Gastroesophageal sphincter (tissue), 4 donors: ENCODE measurements around the gene MEGF6. TPM values are rescaled to one million over a fixed set of nuclear protein-coding genes. Genes with fewer than 3 reads are reported as not detected.
"Not testable (repeated sequence)": the region's sequence is repeated elsewhere in the genome, so short reads cannot be mapped to it uniquely, and the experiment has no call there.

Experiments used
- ATAC-seq: fragments of 150-250 bp; one replicate; pipeline ENCODE4 v1.9.1; 2016; ENCODE audit warnings: mild to moderate bottlenecking, moderate library complexity
- H3K27ac ChIP-seq, 4 donors: fragments of 200-600 bp; sonication (generic) in 3 of 4; 1 replicate in 3 of 4; 2 replicates in 1 of 4; pipeline ENCODE4 v1.5.1; 2016 to 2019
- H3K27me3 ChIP-seq: fragments of 200-600 bp; sonication (generic); one replicate; pipeline ENCODE4 v1.5.1; 2019
- H3K36me3 ChIP-seq, 2 donors: fragments of 200-600 bp; sonication (generic); one replicate each; pipeline ENCODE4 v1.5.1; 2019; ENCODE audit warnings: control low read depth in 1 of 2
- H3K4me1 ChIP-seq, 3 donors: fragments of 200-600 bp; sonication (generic); 1 replicate in 2 of 3; 2 replicates in 1 of 3; pipeline ENCODE4 v1.5.1; 2016 to 2019; ENCODE audit warnings: control low read depth in 2 of 3
- H3K4me3 ChIP-seq, 2 donors: fragments of 200-600 bp; sonication (generic); one replicate each; pipeline ENCODE4 v1.5.1; 2019; ENCODE audit warnings: mild to moderate bottlenecking in 1 of 2, moderate library complexity in 1 of 2
- H3K9me3 ChIP-seq, 3 donors: fragments of 200-600 bp; sonication (generic); one replicate each; pipeline ENCODE4 v1.5.1; 2017 to 2019; ENCODE audit warnings: control low read depth in 2 of 3
- CTCF ChIP-seq, 4 experiments: fragments of 200-600 bp in 2 of 4; fragments of 450-650 bp in 2 of 4; sonication (generic) in 1 of 4; IDR thresholded peaks; one replicate each; pipeline ENCODE4 v1.5.1; 2017 to 2019; ENCODE audit warnings: antibody characterized with exemption in 4 of 4, mild to moderate bottlenecking in 2 of 4, moderate library complexity in 2 of 4
- EP300 ChIP-seq: sonication (generic); formaldehyde crosslinking; IDR thresholded peaks from one replicate; pipeline ENCODE4 v1.6.1; 2017; ENCODE audit warnings: antibody characterized with exemption, mild to moderate bottlenecking
- POLR2A ChIP-seq, 2 donors: fragments of 450-650 bp; IDR thresholded peaks; one replicate each; pipeline ENCODE4 v1.6.1; 2017; ENCODE audit warnings: antibody characterized with exemption in 2 of 2, mild to moderate bottlenecking in 2 of 2, moderate library complexity in 1 of 2
- POLR2AphosphoS5 ChIP-seq: sonication (generic); formaldehyde crosslinking; IDR thresholded peaks from one replicate; pipeline ENCODE4 v1.6.1; 2017; ENCODE audit warnings: antibody characterized with exemption
- WGBS, 2 donors: methylation state at CpG; one replicate each; pipeline ENCODE4 v1.1.5; 2018; ENCODE audit warnings: low coverage in 1 of 2; 5-methylcytosine and 5-hydroxymethylcytosine counted together
- total RNA-seq, 4 donors: library from RNA; depleted of rRNA; stranded (reverse); fragments of >200 nt; gene quantifications; one replicate each; pipeline ENCODE4 v1.1.0, GENCODE V29; 2016

Gene MEGF6
- total RNA-seq, 4 donors from 2014 or later, result 4.7 to 15.5 (median 10.8) TPM

- no peak overlapping the region for H3K27ac ChIP-seq
- H3K4me1 ChIP-seq, result peaks cover 0 to 7% (median 0%) of the 10 kb centered on the region in 3 donors
- H3K4me3 ChIP-seq, result no peak overlapping the region
- no peak for ATAC-seq
- H3K27me3 ChIP-seq, result peaks cover 38% of the 10 kb centered on the region
- no peaks in the 10 kb centered on the region for H3K36me3 ChIP-seq
- H3K9me3 ChIP-seq, result no peaks in the 10 kb centered on the region
- TF ChIP-seq EP300 (no peak), CTCF (IDR thresholded peaks at IDR 0.05) (no peak), POLR2AphosphoS5 (no peak), POLR2A (IDR thresholded peaks at IDR 0.05) (no peak)
- WGBS, 2 donors, result 100% methylated on average over 1 of the region's 27 CpGs; no CpG with 5 or more reads in 1 of the 2 donors
Measured at GRCh38 chr1:3577711-3578432, 33.4 kb downstream of the MEGF6 start.

- Histone ChIP-seq H3K9me3 (no peaks in the 10 kb centered on the region), H3K4me1 (peaks cover 0 to 12% (median 0%) of the 10 kb centered on the region in 3 donors), H3K27ac (no peak overlapping the region), H3K4me3 (no peak overlapping the region), H3K36me3 (no peaks in the 10 kb centered on the region), H3K27me3 (peaks cover 37% of the 10 kb centered on the region)
- 40% methylated on average over 1 of the region's 7 CpGs; no CpG with 5 or more reads in 1 of the 2 donors for WGBS, 2 donors
- TF ChIP-seq EP300 (no peak), POLR2AphosphoS5 (no peak), CTCF (IDR thresholded peaks at IDR 0.05) (no peak), POLR2A (IDR thresholded peaks at IDR 0.05) (no peak)
- no peak for ATAC-seq
Measured at GRCh38 chr1:3577300-3577699, 34.0 kb downstream of the MEGF6 start.

GRCh38 chr1:3575993-3576392 is 35.3 kb downstream of the MEGF6 start:
- no peaks in the 10 kb centered on the region for H3K9me3 ChIP-seq
- no peak overlapping the region for H3K4me3 ChIP-seq
- peaks cover 24% of the 10 kb centered on the region for H3K27me3 ChIP-seq
- WGBS, 2 donors, result 60% methylated on average over 1 of the region's 15 CpGs; no CpG with 5 or more reads in 1 of the 2 donors
- H3K27ac ChIP-seq, result no peak overlapping the region
- peaks cover 0 to 12% (median 0%) of the 10 kb centered on the region in 3 donors for H3K4me1 ChIP-seq
- no peaks in the 10 kb centered on the region for H3K36me3 ChIP-seq
- TF ChIP-seq CTCF (IDR thresholded peaks at IDR 0.05) (no peak), POLR2AphosphoS5 (no peak), EP300 (no peak), POLR2A (IDR thresholded peaks at IDR 0.05) (no peak)
- ATAC-seq, result no peak

GRCh38 chr1:3575515-3575914 is 35.8 kb downstream of the MEGF6 start:
- Histone ChIP-seq H3K4me1 (peaks cover 0 to 12% (median 0%) of the 10 kb centered on the region in 3 donors), H3K27me3 (peaks cover 19% of the 10 kb centered on the region)
- not testable (repeated sequence) for H3K27ac ChIP-seq, H3K36me3 ChIP-seq, H3K9me3 ChIP-seq, H3K4me3 ChIP-seq, ATAC-seq
- 93% methylated on average over 3 to 5 of the region's 6 CpGs for WGBS, 2 donors

GRCh38 chr1:3573500-3573899 is 37.8 kb downstream of the MEGF6 start:
- no peaks in the 10 kb centered on the region for H3K9me3 ChIP-seq
- H3K36me3 ChIP-seq, result no peaks in the 10 kb centered on the region
- H3K4me1 ChIP-seq, result peaks cover 0 to 12% (median 0%) of the 10 kb centered on the region in 3 donors
- H3K27me3 ChIP-seq, result no peaks in the 10 kb centered on the region
- WGBS, 2 donors, result no CpG with 5 or more reads among the region's 9 CpGs
- H3K27ac ChIP-seq, result no peak overlapping the region
- no peak overlapping the region for H3K4me3 ChIP-seq
- ATAC-seq, result no peak
- TF ChIP-seq EP300 (no peak), POLR2A (IDR thresholded peaks at IDR 0.05) (no peak), POLR2AphosphoS5 (no peak), CTCF (IDR thresholded peaks at IDR 0.05) (no peak)

- ATAC-seq, H3K27me3 ChIP-seq, H3K36me3 ChIP-seq, H3K4me3 ChIP-seq, H3K27ac ChIP-seq, H3K9me3 ChIP-seq: not testable (repeated sequence)
- 80% methylated on average over 1 of the region's 1 CpG; no CpG with 5 or more reads in 1 of the 2 donors for WGBS, 2 donors
- peaks cover 0 to 12% (median 0%) of the 10 kb centered on the region in 3 donors for H3K4me1 ChIP-seq
Measured at GRCh38 chr1:3572638-3573037, 38.7 kb downstream of the MEGF6 start.
